Skeletal muscle tissue (tissue), 4 donors: ENCODE results near the gene RAMP1. TPM values are rescaled to one million over a fixed set of nuclear protein-coding genes. Genes with fewer than 3 reads are reported as not detected.

Experiments
- H3K27ac ChIP-seq: one replicate; pipeline ENCODE4 v1.7.0; 2013; ENCODE audit warnings: mild to moderate bottlenecking, low read depth, low read length, inconsistent platforms
- H3K27me3 ChIP-seq, 3 donors: one replicate each; pipeline ENCODE4 v1.7.0; 2013; ENCODE audit warnings: low read length in 3 of 3; ENCODE audit not compliant: control insufficient read depth in 3 of 3, insufficient read depth in 3 of 3
- H3K36me3 ChIP-seq, 3 donors: one replicate each; pipeline ENCODE4 v1.7.0; 2013; ENCODE audit warnings: low read length in 3 of 3; ENCODE audit not compliant: control insufficient read depth in 3 of 3, insufficient read depth in 3 of 3
- H3K4me1 ChIP-seq, 3 donors: one replicate each; pipeline ENCODE4 v1.7.0; 2013; ENCODE audit warnings: low read length in 3 of 3, mild to moderate bottlenecking in 3 of 3; ENCODE audit not compliant: control insufficient read depth in 3 of 3, insufficient read depth in 3 of 3
- H3K4me3 ChIP-seq, 3 donors: one replicate each; pipeline ENCODE4 v1.7.0; 2013; ENCODE audit warnings: low read length in 3 of 3
- H3K9ac ChIP-seq, 3 donors: one replicate each; pipeline ENCODE4 v1.7.0; 2013; ENCODE audit warnings: low read length in 3 of 3, mild to moderate bottlenecking in 3 of 3, moderate library complexity in 2 of 3, low read depth in 1 of 3
- H3K9me3 ChIP-seq, 3 donors: one replicate each; pipeline ENCODE4 v1.7.0; 2013; ENCODE audit warnings: low read length in 3 of 3; ENCODE audit not compliant: control insufficient read depth in 3 of 3
- total RNA-seq: library from RNA; depleted of rRNA; stranded (reverse); fragments of >200 nt; gene quantifications from one replicate; pipeline ENCODE4 v1.2.3, GENCODE V29; 2014
- donor health status: Osteomylitis.

Gene RAMP1
- total RNA-seq, result 31.8 TPM

- peaks cover 15 to 55% (median 33%) of the 10 kb centered on the region in 3 donors for H3K4me1 ChIP-seq
- peaks cover 0 to 10% (median 0%) of the 10 kb centered on the region in 3 donors for H3K27me3 ChIP-seq
- H3K9ac ChIP-seq, result peak within 1 kb of the TSS; percentile 67 to 90 (median 82)
- peak within 1 kb of the TSS; percentile 67 to 83 (median 78) for H3K4me3 ChIP-seq
- peak within 1 kb of the TSS; percentile 69 for H3K27ac ChIP-seq
- no peaks in the 10 kb centered on the region for H3K9me3 ChIP-seq
- H3K36me3 ChIP-seq, result no peaks in the 10 kb centered on the region
These were observed at the start of gene RAMP1 for GRCh38 chr2:237859533-237860272. Gene RAMP1, plus strand, starts transcription at chr2:237859623. Its CDS starts 53 bp downstream, at chr2:237859676.

- Histone ChIP-seq H3K27me3 (no peaks in the 10 kb centered on the region), H3K4me3 (no peak overlapping the region), H3K36me3 (no peaks in the 10 kb centered on the region), H3K9ac (no peak overlapping the region), H3K9me3 (no peaks in the 10 kb centered on the region), H3K4me1 (no peaks in the 10 kb centered on the region), H3K27ac (no peak overlapping the region)
These were observed 43.8 kb upstream of the RAMP1 start for GRCh38 chr2:237815637-237816036.

- no peak overlapping the region for H3K4me3 ChIP-seq
- H3K36me3 ChIP-seq, result no peaks in the 10 kb centered on the region
- H3K4me1 ChIP-seq, result no peaks in the 10 kb centered on the region
- H3K27me3 ChIP-seq, result no peaks in the 10 kb centered on the region
- H3K27ac ChIP-seq, result no peak overlapping the region
- H3K9ac ChIP-seq, result no peak overlapping the region
- H3K9me3 ChIP-seq, result no peaks in the 10 kb centered on the region
These were observed 42.9 kb upstream of the RAMP1 start for GRCh38 chr2:237816531-237816930.

GRCh38 chr2:237818066-237818473, 41.4 kb upstream of the RAMP1 start:
- Histone ChIP-seq H3K9me3 (no peaks in the 10 kb centered on the region), H3K27me3 (no peaks in the 10 kb centered on the region), H3K9ac (no peak overlapping the region), H3K36me3 (no peaks in the 10 kb centered on the region), H3K4me1 (no peaks in the 10 kb centered on the region), H3K27ac (no peak overlapping the region), H3K4me3 (no peak overlapping the region)

- H3K9ac ChIP-seq, result no peak overlapping the region
- H3K9me3 ChIP-seq, result no peaks in the 10 kb centered on the region
- H3K4me3 ChIP-seq, result no peak overlapping the region
- H3K4me1 ChIP-seq, result no peaks in the 10 kb centered on the region
- H3K36me3 ChIP-seq, result no peaks in the 10 kb centered on the region
- H3K27me3 ChIP-seq, result no peaks in the 10 kb centered on the region
- no peak overlapping the region for H3K27ac ChIP-seq
These were observed 40.2 kb upstream of the RAMP1 start for GRCh38 chr2:237819231-237819630.

GRCh38 chr2:237820421-237820820, 39.0 kb upstream of the RAMP1 start:
- Histone ChIP-seq H3K4me3 (no peak overlapping the region), H3K4me1 (no peaks in the 10 kb centered on the region), H3K27me3 (no peaks in the 10 kb centered on the region), H3K9ac (no peak overlapping the region), H3K27ac (no peak overlapping the region), H3K36me3 (no peaks in the 10 kb centered on the region), H3K9me3 (no peaks in the 10 kb centered on the region)

GRCh38 chr2:237823544-237823943, 35.9 kb upstream of the RAMP1 start:
- H3K27me3 ChIP-seq, result no peaks in the 10 kb centered on the region
- no peaks in the 10 kb centered on the region for H3K4me1 ChIP-seq
- no peaks in the 10 kb centered on the region for H3K36me3 ChIP-seq
- no peak overlapping the region for H3K27ac ChIP-seq
- H3K9me3 ChIP-seq, result no peaks in the 10 kb centered on the region
- no peak overlapping the region for H3K9ac ChIP-seq
- no peak overlapping the region for H3K4me3 ChIP-seq

GRCh38 chr2:237824085-237824484, 35.3 kb upstream of the RAMP1 start:
- no peaks in the 10 kb centered on the region for H3K4me1 ChIP-seq
- no peak overlapping the region for H3K9ac ChIP-seq
- no peak overlapping the region for H3K27ac ChIP-seq
- no peaks in the 10 kb centered on the region for H3K36me3 ChIP-seq
- no peak overlapping the region for H3K4me3 ChIP-seq
- no peaks in the 10 kb centered on the region for H3K27me3 ChIP-seq
- H3K9me3 ChIP-seq, result no peaks in the 10 kb centered on the region

GRCh38 chr2:237827421-237827987, 31.9 kb upstream of the RAMP1 start:
- no peaks in the 10 kb centered on the region for H3K36me3 ChIP-seq
- no peak overlapping the region for H3K27ac ChIP-seq
- H3K27me3 ChIP-seq, result no peaks in the 10 kb centered on the region
- H3K9ac ChIP-seq, result no peak overlapping the region
- no peaks in the 10 kb centered on the region for H3K9me3 ChIP-seq
- H3K4me1 ChIP-seq, result no peaks in the 10 kb centered on the region
- H3K4me3 ChIP-seq, result no peak overlapping the region

- Histone ChIP-seq H3K36me3 (no peaks in the 10 kb centered on the region), H3K27ac (no peak overlapping the region), H3K9me3 (no peaks in the 10 kb centered on the region), H3K4me1 (no peaks in the 10 kb centered on the region), H3K4me3 (no peak overlapping the region), H3K9ac (no peak overlapping the region), H3K27me3 (no peaks in the 10 kb centered on the region)
These were observed 28.9 kb upstream of the RAMP1 start for GRCh38 chr2:237830522-237830921.
